GM21723 (cell line): ENCODE results near the gene TSPOAP1.
"Not testable (repeated sequence)": the region's sequence is repeated elsewhere in the genome, so short reads cannot be mapped to it uniquely, and the experiment has no call there.

Experiments used
- ATAC-seq: cut with Tn5 transposase; IDR thresholded peaks from one replicate; pipeline ENCODE4 v1.9.1; 2021; ENCODE audit warnings: mild to moderate bottlenecking, moderate library complexity; ENCODE audit not compliant: unreplicated experiment

TSPOAP1 gene

DNA sequence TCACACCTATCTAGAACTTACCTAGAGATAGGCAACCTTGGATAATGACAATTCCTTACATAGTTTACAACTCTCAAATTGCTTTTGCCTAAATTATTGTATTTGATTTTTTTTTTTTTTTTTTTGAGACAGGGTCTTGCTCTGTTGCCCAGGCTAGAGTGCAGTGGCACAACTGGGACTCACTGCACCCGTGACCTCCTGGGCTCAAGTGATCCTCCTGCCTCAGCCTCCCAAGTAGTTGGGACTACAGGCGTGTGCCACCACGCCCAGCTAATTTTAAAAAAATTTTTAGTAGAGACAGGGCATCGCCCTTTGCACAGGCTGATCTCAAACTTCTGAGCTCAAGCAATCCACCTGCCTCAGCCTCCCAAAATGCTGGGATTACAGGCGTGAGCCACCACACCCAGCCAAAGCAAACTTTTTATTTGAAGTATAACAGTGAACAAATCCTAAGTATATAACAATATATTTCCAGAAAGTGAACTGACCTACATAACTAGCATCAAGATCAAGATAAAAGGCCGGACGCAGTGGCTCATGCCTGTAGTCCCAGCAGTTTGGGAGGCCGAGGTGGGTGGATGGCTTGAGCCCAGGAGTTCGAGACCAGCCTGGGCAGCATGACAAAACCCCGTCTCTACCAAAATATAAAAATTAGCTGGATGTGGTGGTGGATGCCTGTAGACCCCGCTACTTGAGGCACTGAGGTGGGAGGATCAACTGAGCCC, 12.7 kb upstream of the TSPOAP1 start:
- not testable (repeated sequence) for ATAC-seq

DNA sequence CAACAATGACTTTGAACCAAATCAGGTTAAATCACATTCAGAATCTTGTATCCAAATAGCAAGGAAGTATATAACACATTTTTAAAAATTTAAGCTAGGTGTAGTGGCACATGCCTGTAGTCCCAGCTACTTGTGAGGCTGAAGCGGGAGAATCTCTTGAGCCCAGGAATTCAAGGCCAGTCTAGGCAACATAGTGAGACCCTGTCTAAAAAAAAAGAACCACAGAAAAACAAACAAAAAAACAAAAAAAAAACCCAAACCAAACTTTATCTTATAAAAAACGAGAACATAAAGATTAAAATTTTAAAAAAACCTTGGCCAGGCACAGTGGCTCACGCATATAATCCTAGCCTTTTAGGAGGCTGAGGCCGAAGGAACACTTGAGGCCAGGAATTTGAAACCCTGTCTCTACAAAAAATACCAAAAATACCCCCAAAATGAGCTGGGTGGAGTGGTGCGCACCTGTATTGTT, 11.8 kb upstream of the TSPOAP1 start:
- ATAC-seq, result no peak

DNA sequence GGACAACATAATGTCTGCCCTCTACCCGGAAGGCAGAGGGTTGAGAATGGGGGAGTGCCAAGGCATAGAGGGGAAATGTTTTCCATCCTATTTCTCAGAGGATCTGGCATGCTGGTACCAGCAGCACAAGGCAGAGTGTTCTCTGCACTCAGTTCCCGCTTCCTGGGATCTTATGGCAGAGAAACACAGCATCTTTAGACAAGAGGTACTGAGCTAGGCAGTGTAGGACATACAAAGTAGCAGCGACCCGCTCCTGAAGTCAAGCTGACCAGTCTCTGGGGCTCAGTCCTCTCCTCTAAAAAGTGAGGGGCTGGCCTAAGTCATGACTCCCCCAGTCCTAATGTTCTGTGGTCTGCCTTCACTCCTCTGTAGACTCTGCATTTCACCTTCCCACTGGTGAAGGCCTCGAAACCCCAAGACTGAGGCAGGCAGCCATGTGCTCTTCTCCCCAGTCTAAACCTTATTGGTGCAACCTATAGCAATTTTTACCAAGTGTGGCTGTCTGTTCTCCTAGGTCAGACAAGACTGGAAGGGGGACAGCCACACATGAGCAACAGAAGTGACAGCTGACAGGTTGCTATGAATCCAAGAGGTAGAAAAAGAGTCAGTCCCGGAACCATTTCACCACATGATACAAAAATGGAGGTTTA, 11.3 kb upstream of the TSPOAP1 start:
- no peak for ATAC-seq

DNA sequence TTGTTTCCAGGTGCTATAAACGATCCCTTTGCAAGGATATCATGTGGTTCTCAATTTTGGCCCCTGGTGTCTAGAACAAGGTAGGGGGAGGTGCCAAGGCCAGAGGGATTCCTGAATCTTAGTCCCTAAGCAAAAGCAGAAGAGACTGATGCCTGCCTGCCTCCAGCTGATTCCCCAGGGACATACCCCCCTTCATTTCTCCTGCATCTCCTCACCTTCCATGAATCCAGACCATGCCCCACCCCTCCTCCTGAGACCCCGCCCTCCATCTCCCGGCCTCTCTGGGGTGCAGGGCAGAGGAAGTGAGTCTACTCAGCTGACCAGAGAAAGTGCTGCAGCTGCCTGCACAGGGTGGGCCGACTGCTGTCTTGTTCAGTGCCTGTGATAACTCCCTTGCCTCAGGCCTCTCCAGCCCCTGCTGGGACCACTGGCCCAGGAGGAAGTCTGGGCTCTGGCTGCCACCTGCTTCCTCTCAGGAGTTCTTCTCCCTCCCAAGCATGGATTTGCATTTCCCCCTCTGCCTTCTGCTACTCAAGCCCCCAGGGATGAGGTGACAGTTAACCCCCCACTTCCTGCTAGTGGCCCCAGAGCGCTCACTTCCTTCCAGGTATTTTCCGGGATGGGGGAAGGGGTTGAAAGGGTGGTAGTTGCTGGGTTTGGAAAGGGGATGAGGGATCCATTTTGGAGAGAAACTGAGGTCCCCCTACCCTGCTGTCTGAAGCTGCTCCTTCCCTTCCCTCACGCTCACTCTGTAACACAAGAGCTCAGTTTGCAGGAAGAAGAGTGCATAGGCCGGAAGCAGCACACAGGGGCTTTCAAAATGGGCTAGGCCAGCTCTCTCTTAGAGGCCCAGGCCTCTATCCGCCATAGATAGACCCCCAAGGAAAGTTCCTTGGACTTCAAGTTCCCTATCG, 10.5 kb upstream of the TSPOAP1 start:
- ATAC-seq, result peak; percentile 26

DNA sequence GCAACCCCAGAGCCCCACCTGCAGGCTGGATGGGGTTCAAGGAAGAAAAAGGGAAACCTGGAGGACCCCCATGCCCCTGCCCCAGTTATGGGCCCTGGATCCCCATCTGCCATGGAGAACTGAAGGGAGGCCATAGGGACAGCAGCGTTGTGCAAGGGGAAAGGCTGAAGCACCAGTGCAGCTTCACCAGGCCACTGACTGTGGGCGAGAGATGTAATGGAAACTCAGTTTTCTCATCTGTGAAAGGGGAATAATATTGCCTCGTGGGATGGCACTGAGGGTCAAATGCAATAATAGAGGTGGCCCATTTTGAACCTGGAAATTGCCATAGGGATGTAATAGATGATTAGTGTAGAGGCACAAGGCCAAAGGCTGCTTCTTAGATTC, 9.9 kb upstream of the TSPOAP1 start:
- ATAC-seq, result no peak

DNA sequence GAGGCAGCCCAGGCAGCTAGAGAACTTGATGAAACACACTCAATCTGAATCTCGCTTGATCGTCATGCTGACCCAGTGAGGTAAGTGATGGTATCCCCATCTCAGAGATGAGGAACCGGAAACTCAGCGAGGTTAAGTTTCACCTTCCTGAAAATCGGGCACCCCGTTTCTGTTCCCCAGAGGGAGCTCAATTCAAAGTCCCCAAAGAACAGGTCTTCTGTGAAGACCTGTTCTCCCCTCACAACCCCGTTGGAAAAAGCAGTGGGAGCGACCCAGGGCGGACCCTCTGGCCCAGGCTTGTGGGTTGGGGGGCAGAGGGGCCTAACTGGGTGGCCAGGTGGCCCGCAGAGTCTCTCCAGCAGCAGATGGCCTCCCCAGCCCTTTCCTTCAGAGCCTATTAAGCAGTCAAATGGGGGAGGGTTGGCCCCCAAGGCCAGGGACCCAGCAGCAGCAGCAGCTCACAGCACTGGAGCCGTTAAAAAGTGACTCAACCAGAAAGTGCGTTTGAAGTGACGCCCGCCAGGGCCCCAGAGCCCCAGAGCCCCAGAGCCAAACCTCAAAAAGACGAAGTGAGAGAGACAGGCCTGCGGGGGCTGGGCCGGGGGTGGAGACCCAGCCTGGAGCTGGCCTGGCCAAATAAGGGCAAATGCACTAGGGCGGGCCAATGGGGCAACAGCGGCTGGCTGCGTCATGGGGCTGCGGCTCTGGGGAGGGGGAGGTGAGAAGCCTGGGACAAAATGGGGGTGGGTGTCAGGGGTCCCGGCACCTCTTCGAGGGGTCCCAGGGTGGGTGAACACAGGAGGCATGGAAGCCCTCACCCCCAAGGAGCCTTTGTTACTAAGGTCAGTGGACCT, 9.2 kb upstream of the TSPOAP1 start:
- peak; percentile 60 for ATAC-seq

DNA sequence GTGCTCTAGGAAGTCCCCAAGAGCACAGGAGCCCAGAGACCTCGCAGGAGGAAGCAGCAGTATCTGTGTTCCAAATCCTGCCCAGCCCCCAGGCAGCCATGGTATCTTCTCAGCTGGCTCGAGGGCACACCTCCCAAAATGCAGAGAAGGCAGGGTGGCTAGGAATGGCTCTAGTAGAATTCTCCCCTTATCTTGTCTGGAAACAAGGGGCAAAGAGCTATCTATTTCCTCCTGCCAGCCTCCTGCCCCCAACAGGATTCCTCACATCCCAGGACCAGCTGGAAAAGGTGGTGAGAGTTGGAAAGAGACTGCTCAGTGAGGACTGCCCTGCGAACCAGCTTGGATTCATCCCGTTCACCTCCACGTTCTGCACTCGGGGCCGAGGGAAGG, 8.6 kb upstream of the TSPOAP1 start:
- no peak for ATAC-seq

DNA sequence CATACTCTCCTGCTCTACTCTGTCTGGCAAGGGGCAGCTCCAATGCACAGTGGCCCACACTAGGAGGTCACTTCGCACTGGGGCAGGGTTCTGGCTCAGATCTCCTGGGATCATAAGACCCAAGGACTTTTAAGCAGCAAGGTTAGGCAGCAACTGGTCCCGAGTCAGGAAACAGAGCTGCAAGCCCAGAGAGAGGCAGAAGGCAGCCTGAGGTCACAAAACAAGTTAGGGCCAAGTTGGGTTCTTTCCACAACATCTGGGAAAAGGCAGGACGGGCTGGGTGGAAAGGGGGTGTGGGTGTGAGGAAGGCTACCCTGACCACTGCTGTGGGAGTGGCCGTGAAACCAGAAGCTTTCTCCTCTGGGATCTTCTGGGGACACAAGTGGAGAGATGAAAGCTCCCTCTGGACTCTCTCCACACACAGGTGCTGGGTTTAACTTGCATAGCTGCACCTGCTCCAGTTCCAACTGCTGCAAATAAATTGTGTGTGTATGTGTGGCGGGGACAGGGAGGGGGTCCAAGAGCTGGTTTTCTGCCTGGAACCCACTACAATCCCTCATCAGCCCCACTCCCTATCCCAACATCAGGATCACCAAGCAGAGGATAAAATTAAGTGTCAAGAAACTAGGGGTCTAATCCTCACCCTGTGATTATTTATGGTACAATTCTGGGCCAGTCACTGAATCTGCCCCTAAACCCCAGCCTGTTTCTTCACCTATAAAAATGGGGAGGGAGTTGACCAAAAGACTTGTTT, 8.0 kb upstream of the TSPOAP1 start:
- ATAC-seq, result no peak

DNA sequence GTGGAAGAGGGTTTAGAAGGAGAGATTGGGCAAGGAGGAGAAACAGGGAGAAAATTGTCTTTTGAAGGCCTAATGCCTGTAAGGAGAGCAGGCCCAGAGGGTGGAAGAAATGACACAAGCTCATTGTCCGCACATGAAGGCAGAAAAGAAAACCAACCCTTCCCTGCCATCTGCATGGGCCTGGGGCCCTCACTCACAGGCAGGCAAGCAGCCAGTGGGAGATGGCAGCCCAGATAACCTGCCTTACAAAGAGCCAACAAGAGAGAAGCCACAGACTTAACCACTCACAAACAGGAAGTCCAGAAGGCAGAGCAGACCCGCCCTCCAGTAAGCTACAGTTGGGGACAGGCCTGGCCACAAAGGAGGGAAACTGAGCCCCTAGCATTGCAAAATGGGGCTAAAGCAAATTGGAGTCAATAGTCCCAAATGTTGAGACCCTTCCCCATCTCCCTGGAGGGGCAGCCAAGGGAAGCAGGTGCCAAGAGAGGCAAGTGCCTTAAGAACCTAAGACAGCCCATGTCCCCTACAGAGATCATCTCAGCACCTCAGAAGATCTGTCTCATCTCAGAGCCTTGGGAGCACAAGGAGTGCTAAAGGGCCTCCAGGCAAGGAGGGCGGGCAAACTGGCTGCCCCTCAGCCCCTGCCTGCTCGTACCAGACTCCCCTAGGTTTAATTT, 7.3 kb upstream of the TSPOAP1 start:
- no peak for ATAC-seq

DNA sequence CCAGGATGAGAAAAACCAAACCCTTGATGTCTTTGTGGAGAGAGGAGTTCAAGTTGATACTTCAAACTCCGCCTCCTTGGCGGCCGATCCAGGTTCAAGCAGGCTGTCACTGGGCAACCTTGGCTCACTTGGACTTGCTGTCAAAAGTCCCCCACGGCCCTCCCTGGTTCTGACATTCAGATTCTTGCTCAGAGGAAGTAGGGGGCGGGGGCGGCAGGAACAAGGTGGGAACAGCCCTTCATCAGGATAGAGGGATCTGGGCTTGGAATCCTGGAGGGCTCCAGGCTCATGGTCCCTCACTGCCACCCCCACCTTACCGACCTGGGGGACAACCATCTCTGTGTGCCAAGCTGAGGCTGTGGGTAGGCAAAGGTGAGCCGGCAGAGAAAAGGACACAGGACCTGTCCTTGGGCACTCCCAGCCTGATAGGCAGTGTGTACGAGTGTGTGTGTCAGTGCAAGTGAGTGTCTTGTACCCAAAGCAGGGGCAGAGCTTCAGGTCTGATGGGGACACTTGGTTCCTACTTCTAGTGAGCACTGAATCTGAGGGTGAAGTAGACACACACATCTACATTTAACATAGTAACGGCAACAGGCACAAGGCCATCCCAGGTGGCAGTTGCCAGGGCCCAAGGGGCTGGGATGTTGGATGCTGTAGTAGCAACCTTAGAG, 6.6 kb upstream of the TSPOAP1 start:
- no peak for ATAC-seq

DNA sequence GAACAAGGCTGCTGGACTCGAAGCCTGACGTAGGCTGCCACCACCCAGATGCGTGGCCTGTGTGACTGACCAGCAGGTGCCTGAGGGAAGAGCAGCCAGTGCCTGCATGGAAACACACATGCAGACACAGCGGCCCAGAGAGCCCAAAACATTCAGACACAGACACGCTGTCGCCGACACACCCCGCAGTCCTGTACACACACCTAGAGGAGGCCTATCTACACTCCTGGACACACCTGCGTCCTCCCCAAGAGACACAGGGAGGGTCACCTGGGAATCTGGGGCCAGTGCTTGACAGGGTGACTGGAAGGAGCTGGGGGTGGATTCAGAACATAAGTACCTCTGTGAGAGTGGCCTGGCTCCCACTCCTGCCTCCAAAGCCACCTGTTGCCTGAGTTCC, 6.1 kb upstream of the TSPOAP1 start:
- no peak for ATAC-seq

DNA sequence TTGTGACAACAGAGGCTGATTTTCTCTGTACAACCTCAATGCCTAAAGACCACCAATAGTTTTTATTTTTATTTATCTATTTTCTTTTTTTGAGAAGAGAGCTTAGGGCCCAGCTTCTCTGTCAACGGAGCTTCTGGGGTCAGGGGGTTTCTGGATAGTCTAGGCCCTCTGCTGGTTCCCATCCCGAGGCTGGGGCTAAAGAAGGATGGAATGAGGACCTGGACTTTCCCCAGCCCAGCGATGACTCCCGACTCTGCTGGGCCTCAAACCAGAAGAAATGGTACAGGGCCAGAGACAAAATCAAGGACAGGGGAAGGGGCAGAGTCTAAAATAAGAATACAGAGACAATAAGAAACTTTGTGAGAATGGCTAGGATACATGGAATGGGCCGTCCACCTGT, 5.7 kb upstream of the TSPOAP1 start:
- no peak for ATAC-seq

DNA sequence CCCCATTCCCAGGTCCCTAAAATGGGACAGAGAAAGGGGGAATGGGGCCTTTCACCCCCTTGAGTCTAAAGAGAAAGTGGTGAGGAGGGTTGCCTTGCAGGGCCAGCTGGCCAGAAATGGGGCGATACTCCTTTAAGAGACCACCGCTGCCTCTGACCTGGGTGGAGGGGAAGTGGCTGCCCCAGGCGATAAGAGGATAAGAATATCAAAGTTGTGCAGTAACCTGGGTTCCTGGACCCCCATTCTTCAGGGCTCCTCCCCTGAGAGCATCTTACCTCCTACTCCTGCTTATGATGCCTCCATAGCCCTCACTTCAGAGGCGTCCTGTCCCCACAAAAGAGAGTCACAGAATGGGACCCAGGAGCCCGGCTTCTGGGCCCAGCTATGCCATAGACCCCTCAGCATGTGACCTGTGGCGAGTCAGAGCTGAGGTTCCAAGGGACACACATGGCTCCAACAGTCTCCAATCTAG, 5.2 kb upstream of the TSPOAP1 start:
- ATAC-seq, result no peak

DNA sequence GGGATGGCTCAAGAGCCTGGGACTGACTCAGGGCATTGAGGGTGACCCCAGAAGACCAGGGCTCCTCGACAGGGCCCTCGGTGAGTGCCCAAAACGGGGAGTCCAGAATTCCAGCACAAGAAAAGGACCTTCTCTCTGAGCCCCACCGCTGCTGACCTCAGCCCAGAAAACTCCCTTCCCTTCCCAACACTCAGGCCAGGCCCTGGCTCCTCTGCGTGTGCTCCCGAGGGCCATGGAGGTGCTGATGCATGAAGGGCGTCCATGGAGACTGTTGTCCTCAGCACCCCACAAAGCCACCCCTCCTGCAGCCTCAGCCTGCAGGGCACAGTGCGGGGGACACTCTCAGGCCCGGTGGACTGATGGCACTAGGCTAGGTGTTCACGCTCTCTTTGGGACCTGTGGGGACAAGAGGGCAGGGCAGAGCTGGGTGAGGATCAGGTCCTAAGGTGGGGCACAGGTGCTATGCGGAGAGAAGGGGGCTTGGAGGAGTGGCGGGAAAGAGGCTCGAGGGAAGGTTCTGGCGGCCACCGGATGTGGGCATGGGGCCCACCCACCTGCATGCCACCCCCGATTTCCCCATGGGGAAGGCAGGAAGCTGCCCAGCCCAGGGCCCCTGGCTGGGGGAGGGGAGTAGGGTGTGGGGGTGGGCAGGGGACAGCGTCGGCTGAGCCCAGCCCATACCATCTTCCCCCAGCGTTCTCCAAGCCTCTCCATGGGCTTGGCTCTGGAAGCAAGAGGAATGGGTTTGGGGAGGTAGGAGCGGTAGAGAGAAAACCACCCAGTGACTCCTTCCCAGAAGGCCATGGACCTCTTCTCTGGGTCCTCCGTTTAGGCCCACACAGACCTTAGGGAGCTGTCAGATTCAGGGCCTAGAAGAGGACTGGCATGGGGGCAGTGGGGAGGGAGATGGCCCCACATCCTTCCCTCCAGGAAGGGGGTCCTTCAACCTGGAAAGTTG, 4.5 kb upstream of the TSPOAP1 start:
- ATAC-seq, result no peak

DNA sequence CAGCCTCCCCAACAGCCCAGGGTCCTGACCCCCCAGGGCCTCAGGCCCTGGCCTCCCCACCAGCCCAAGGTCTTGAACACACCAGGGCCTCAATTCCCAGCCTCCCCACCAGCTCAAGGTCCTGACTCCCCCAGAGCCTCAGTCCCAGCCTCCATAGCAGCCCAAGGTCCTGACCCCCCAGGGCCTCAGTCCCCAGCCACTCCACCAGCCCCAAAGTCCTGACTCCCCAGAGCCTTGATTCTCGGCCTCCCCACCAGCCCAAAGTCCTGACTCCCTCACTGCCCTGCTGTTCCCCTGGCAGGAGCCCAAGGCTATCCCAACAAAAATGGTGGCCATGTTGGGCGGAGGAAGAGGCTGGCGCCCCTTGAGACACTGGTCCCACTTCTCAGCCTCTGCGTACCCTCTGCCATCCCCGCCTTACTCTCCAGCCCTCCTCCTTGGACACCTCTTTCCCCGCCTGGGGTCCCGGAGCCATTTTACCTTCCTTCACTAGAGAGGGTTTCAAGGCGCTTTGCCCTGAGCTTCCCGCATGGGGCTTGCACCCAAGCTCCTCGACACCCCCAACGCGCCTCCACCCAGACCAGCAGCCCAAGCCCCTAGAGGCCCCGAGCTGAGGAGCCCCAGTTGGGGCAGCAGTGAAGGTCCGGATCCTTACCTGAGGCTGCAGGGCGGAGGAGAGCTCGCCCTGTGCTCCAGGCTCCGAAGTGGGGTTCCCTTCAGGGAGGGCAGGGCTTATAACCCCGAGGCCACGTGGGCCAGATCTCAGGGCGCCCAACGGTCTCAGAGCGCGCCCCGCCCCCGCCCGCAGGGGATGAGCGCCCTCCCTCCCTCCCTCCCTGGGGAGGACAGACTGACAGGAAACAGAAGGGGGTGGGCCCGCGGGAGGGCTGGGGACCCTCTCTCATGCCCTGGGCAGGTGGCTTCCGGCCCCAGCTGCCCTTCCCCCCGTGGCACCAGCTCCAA, 3.5 kb upstream of the TSPOAP1 start:
- peak; percentile 17 for ATAC-seq

DNA sequence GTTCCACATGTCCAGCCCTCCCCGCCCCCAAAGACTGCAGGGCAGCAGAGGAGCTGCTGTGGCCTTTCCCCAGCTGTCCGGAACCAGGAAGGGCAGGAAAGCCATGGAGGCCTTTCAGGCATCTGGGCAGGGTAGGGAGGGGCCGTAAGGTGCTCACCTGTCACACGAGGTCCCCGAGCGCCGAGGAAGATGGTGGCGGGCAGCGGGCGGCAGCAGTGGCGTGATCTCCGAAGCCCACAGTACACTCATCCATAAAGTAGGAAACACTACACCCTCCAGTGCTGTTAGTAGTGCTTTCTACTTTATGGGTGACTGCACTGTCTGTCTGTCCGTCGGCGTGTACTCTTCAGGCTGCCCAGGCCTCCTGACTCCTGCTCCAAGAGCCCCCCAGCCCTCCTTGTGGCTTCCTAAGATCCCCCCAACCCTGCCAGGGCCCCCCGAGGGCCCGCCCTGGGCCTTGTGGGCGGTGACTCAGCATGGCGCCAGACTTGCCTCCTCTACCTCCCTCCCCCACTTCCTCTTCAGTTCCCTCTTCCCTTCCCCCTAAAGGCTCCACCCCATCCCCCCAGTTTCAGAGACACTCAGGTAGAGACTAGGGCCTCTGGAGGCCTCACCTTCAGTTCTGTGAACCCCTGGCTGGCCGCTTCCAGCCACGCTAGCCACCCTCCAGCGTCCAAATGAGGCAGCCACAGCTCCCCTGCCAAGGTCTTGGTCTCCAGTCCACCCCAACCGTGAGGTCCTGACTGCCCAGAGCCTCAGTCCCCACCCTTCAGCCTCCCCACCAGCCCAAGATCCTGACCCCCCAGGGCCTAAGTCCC, 2.6 kb upstream of the TSPOAP1 start:
- no peak for ATAC-seq
